Neural cell (in vitro differentiated cells): ENCODE results near the gene TFB1M. TPM values are rescaled to one million over a fixed set of nuclear protein-coding genes. Genes with fewer than 3 reads are reported as not detected.

ENCODE experiments used
- H2AFZ ChIP-seq: fragments of 200-600, 300-800 bp; sonication (generic), shearing (Covaris generic); 2 replicates; pipeline ENCODE4 v1.6.0; 2014; ENCODE audit warnings: low read depth, mild to moderate bottlenecking, antibody characterized with exemption, low read length, moderate library complexity
- H3F3A ChIP-seq: fragments of 200-600 bp; shearing (Covaris generic); 2 replicates; pipeline ENCODE4 v1.6.1; 2016; ENCODE audit warnings: mild to moderate bottlenecking, moderate library complexity, mixed read lengths, antibody characterized with exemption, low read length; ENCODE audit not compliant: insufficient read depth, poor library complexity, severe bottlenecking
- H3K27ac ChIP-seq: fragments of 200-600, 300-800 bp; sonication (generic), shearing (Covaris generic); 2 replicates; pipeline ENCODE4 v1.5.1; 2014; ENCODE audit warnings: mild to moderate bottlenecking, low read length, moderate library complexity
- H3K27me3 ChIP-seq: fragments of 300-800, 200-600 bp; sonication (generic), shearing (Covaris generic); 2 replicates; pipeline ENCODE4 v1.6.0; 2014; ENCODE audit warnings: mild to moderate bottlenecking, low read depth, low read length, moderate library complexity; ENCODE audit not compliant: insufficient read depth
- H3K36me3 ChIP-seq: fragments of 300-800, 200-600 bp; sonication (generic), shearing (Covaris generic); 2 replicates; pipeline ENCODE4 v1.5.1; 2014; ENCODE audit warnings: mild to moderate bottlenecking, antibody characterized with exemption, low read length, moderate library complexity; ENCODE audit not compliant: insufficient read depth
- H3K4me2 ChIP-seq: fragments of 300-800, 200-600 bp; sonication (generic), shearing (Covaris generic); 2 replicates; pipeline ENCODE4 v1.6.0; 2014; ENCODE audit warnings: mild to moderate bottlenecking, low read length
- H3K4me3 ChIP-seq: fragments of 300-800, 200-600 bp; sonication (generic), shearing (Covaris generic); 2 replicates; pipeline ENCODE4 v1.5.1; 2014; ENCODE audit warnings: mild to moderate bottlenecking, low read length, moderate library complexity
- H3K79me2 ChIP-seq: fragments of 200-600 bp; shearing (Covaris generic); replicated peaks from 2 replicates; pipeline ENCODE4 v1.6.0; 2014; ENCODE audit warnings: mild to moderate bottlenecking, low read length, moderate library complexity; ENCODE audit not compliant: insufficient read depth
- H3K9ac ChIP-seq: fragments of 300-800, 200-600 bp; sonication (generic), shearing (Covaris generic); 2 replicates; pipeline ENCODE4 v1.6.1; 2016; ENCODE audit warnings: mild to moderate bottlenecking, low read length, mixed read lengths
- H3K9me2 ChIP-seq: fragments of 200-600 bp; shearing (Covaris generic); 2 replicates; pipeline ENCODE4 v1.6.1; 2016; ENCODE audit warnings: mild to moderate bottlenecking, low read length, mixed read lengths; ENCODE audit not compliant: insufficient read depth
- H3K9me3 ChIP-seq: fragments of 200-600, 300-800 bp; sonication (generic), shearing (Covaris generic); 2 replicates; pipeline ENCODE4 v1.6.1; 2016; ENCODE audit warnings: mild to moderate bottlenecking, mixed run types, low read length, moderate library complexity, mixed read lengths
- H4K20me1 ChIP-seq: fragments of 200-600 bp; shearing (Covaris generic); 2 replicates; pipeline ENCODE4 v1.6.1; 2016; ENCODE audit warnings: mild to moderate bottlenecking, mixed run types; ENCODE audit not compliant: insufficient read depth
- EP300 ChIP-seq: fragments of 450-650 bp; conservative IDR thresholded peaks from 2 replicates; pipeline ENCODE4 v1.6.1; 2014; ENCODE audit warnings: antibody characterized with exemption, mild to moderate bottlenecking, moderate library complexity; ENCODE audit not compliant: poor library complexity, severe bottlenecking
- EZH2 ChIP-seq: fragments of 200-600, 300-800 bp; shearing (Covaris generic), sonication (generic); IDR thresholded peaks from 2 replicates; pipeline ENCODE4 v1.6.1; 2014; ENCODE audit warnings: antibody characterized with exemption, low read length, borderline replicate concordance, mild to moderate bottlenecking; ENCODE audit not compliant: insufficient read depth, poor library complexity, severe bottlenecking
- MXI1 ChIP-seq: fragments of 450-650 bp; conservative IDR thresholded peaks from 2 replicates; pipeline ENCODE4 v1.6.1; 2014; ENCODE audit warnings: antibody characterized with exemption, mild to moderate bottlenecking; ENCODE audit not compliant: poor library complexity, severe bottlenecking
- POLR2AphosphoS5 ChIP-seq: IDR thresholded peaks from 2 replicates; pipeline ENCODE4 v1.6.1; 2012
- RAD21 ChIP-seq: fragments of 450-650 bp; conservative IDR thresholded peaks from 2 replicates; pipeline ENCODE4 v1.6.1; 2014; ENCODE audit warnings: antibody characterized with exemption, mild to moderate bottlenecking, moderate library complexity
- SMC3 ChIP-seq: fragments of 450-650 bp; conservative IDR thresholded peaks from 2 replicates; pipeline ENCODE4 v1.6.1; 2014; ENCODE audit warnings: antibody characterized with exemption, mild to moderate bottlenecking, moderate library complexity; ENCODE audit not compliant: poor library complexity
- TAF1 ChIP-seq: IDR thresholded peaks from 2 replicates; pipeline ENCODE4 v1.6.1; 2012; ENCODE audit warnings: low read depth
- polyA plus RNA-seq: library from polyadenylated mRNA; depleted of rRNA; stranded (reverse); fragments of >200 nt; gene quantifications from 2 replicates; pipeline ENCODE4 v1.2.3, GENCODE V29; 2014
- TF ChIP-seq, protein P1 (sequence below): fragments of 450-650 bp; IDR thresholded peaks from 2 replicates; pipeline ENCODE4 v1.5.1; 2014; ENCODE audit warnings: antibody characterized with exemption, mild to moderate bottlenecking, moderate library complexity; ENCODE audit not compliant: poor library complexity, severe bottlenecking
- TF ChIP-seq, protein P2 (sequence below): IDR thresholded peaks from 2 replicates; pipeline ENCODE4 v1.6.1; 2012; ENCODE audit warnings: borderline replicate concordance

The TFB1M gene
- polyA plus RNA-seq, 1 donor from 2014 or later = 15.5 TPM

DNA sequence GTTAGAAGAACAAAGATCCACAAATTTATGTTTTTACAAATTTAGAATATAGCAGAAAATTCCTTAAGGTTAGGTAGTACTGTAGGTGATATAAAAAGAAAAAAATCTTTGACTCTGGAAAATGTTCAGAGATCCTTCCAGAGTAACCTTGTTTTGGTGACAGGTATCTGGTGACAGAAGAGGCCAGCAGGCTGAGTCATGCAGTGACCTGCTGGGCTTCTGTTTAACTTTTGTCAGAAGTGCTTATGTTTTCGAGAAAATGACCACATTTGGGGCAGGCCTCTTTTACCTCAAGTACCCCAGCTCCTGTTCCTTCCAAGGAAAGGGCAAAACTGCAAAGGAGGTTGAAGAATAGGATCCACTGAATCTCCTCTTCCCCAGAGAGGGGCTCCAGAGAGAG, 60.9 kb downstream of the TFB1M start:
- Histone ChIP-seq H3K9ac (no peak overlapping the region), H2AFZ (no peak overlapping the region), H3K9me3 (no peaks in the 10 kb centered on the region), H3K9me2 (no peaks in the 10 kb centered on the region), H3K36me3 (peaks cover 4% of the 10 kb centered on the region), H3K4me2 (no peak overlapping the region), H3K27ac (no peak overlapping the region), H3K27me3 (no peaks in the 10 kb centered on the region), H3K4me3 (no peak overlapping the region), H3F3A (no peaks in the 10 kb centered on the region), H3K79me2 (no peaks in the 10 kb centered on the region), H4K20me1 (no peaks in the 10 kb centered on the region)
- TF ChIP-seq TAF1 (no peak), SMC3 (no peak), MXI1 (no peak), EZH2 (no peak), EP300 (no peak), POLR2AphosphoS5 (no peak), RAD21 (no peak)
- TF ChIP-seq, protein P1, sequence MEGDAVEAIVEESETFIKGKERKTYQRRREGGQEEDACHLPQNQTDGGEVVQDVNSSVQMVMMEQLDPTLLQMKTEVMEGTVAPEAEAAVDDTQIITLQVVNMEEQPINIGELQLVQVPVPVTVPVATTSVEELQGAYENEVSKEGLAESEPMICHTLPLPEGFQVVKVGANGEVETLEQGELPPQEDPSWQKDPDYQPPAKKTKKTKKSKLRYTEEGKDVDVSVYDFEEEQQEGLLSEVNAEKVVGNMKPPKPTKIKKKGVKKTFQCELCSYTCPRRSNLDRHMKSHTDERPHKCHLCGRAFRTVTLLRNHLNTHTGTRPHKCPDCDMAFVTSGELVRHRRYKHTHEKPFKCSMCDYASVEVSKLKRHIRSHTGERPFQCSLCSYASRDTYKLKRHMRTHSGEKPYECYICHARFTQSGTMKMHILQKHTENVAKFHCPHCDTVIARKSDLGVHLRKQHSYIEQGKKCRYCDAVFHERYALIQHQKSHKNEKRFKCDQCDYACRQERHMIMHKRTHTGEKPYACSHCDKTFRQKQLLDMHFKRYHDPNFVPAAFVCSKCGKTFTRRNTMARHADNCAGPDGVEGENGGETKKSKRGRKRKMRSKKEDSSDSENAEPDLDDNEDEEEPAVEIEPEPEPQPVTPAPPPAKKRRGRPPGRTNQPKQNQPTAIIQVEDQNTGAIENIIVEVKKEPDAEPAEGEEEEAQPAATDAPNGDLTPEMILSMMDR = no peak
- TF ChIP-seq, protein P2, sequence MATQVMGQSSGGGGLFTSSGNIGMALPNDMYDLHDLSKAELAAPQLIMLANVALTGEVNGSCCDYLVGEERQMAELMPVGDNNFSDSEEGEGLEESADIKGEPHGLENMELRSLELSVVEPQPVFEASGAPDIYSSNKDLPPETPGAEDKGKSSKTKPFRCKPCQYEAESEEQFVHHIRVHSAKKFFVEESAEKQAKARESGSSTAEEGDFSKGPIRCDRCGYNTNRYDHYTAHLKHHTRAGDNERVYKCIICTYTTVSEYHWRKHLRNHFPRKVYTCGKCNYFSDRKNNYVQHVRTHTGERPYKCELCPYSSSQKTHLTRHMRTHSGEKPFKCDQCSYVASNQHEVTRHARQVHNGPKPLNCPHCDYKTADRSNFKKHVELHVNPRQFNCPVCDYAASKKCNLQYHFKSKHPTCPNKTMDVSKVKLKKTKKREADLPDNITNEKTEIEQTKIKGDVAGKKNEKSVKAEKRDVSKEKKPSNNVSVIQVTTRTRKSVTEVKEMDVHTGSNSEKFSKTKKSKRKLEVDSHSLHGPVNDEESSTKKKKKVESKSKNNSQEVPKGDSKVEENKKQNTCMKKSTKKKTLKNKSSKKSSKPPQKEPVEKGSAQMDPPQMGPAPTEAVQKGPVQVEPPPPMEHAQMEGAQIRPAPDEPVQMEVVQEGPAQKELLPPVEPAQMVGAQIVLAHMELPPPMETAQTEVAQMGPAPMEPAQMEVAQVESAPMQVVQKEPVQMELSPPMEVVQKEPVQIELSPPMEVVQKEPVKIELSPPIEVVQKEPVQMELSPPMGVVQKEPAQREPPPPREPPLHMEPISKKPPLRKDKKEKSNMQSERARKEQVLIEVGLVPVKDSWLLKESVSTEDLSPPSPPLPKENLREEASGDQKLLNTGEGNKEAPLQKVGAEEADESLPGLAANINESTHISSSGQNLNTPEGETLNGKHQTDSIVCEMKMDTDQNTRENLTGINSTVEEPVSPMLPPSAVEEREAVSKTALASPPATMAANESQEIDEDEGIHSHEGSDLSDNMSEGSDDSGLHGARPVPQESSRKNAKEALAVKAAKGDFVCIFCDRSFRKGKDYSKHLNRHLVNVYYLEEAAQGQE = no peak

GRCh38 chr6:155252581-155252980, 61.7 kb downstream of the TFB1M start:
- H3K36me3 ChIP-seq = peaks cover 4% of the 10 kb centered on the region
- H3K27me3 ChIP-seq = no peaks in the 10 kb centered on the region
- H2AFZ ChIP-seq = no peak overlapping the region
- no peaks in the 10 kb centered on the region for H3F3A ChIP-seq
- H3K9me2 ChIP-seq = no peaks in the 10 kb centered on the region
- no peak overlapping the region for H3K4me2 ChIP-seq
- H3K9ac ChIP-seq = no peak overlapping the region
- no peaks in the 10 kb centered on the region for H4K20me1 ChIP-seq
- no peak overlapping the region for H3K4me3 ChIP-seq
- no peak overlapping the region for H3K27ac ChIP-seq
- H3K79me2 ChIP-seq = no peaks in the 10 kb centered on the region
- TF ChIP-seq, protein P1 = no peak
- no peak for TF ChIP-seq RAD21
- no peak for TF ChIP-seq EP300
- no peak for TF ChIP-seq EZH2
- TF ChIP-seq, protein P2 = no peak
- TF ChIP-seq POLR2AphosphoS5 = no peak
- no peaks in the 10 kb centered on the region for H3K9me3 ChIP-seq
